ENCODE results near the gene ARHGEF7.

The ARHGEF7 gene

GRCh38 chr13:111225810-111226546 lies 110.9 kb downstream of the ARHGEF7 start:
- TF ChIP-seq CTCF (IDR thresholded peaks at IDR 0.05; ENCODE audit: control insufficient read depth, insufficient read depth, low read depth, low read length, missing control alignments): no peak
- DNase-seq (ENCODE audit: low read depth): no peak
- no peak overlapping the region for H3K4me3 ChIP-seq (ENCODE audit: control insufficient read depth, low read depth, low read length)

GRCh38 chr13:111227405-111227804 lies 112.3 kb downstream of the ARHGEF7 start:
- no peak for DNase-seq (ENCODE audit: low read depth)
- no peak for TF ChIP-seq CTCF (IDR thresholded peaks at IDR 0.05; ENCODE audit: control insufficient read depth, insufficient read depth, low read depth, low read length, missing control alignments)
- no peak overlapping the region for H3K4me3 ChIP-seq (ENCODE audit: control insufficient read depth, low read depth, low read length)

GRCh38 chr13:111228262-111229144 lies 113.4 kb downstream of the ARHGEF7 start:
- no peak for DNase-seq (ENCODE audit: low read depth)
- no peak overlapping the region for H3K4me3 ChIP-seq (ENCODE audit: control insufficient read depth, low read depth, low read length)
- TF ChIP-seq CTCF (IDR thresholded peaks at IDR 0.05; ENCODE audit: control insufficient read depth, insufficient read depth, low read depth, low read length, missing control alignments): no peak

- DNase-seq (ENCODE audit: low read depth): no peak
- TF ChIP-seq CTCF (IDR thresholded peaks at IDR 0.05; ENCODE audit: control insufficient read depth, insufficient read depth, low read depth, low read length, missing control alignments): no peak
- no peak overlapping the region for H3K4me3 ChIP-seq (ENCODE audit: control insufficient read depth, low read depth, low read length)
Measured at GRCh38 chr13:111230385-111230930, 115.3 kb downstream of the ARHGEF7 start.

GRCh38 chr13:111232191-111232590 lies 117.1 kb downstream of the ARHGEF7 start:
- DNase-seq (ENCODE audit: low read depth): no peak
- no peak overlapping the region for H3K4me3 ChIP-seq (ENCODE audit: control insufficient read depth, low read depth, low read length)
- TF ChIP-seq CTCF (IDR thresholded peaks at IDR 0.05; ENCODE audit: control insufficient read depth, insufficient read depth, low read depth, low read length, missing control alignments): no peak

GRCh38 chr13:111233080-111233479 lies 118.0 kb downstream of the ARHGEF7 start:
- H3K4me3 ChIP-seq (ENCODE audit: control insufficient read depth, low read depth, low read length): no peak overlapping the region
- no peak for DNase-seq (ENCODE audit: low read depth)
- no peak for TF ChIP-seq CTCF (IDR thresholded peaks at IDR 0.05; ENCODE audit: control insufficient read depth, insufficient read depth, low read depth, low read length, missing control alignments)
